ENCODE measurements around the gene CDK2AP2. TPM values are rescaled to one million over a fixed set of nuclear protein-coding genes. Genes with fewer than 3 reads are reported as not detected.
"Not testable (repeated sequence)": the region's sequence is repeated elsewhere in the genome, so short reads cannot be mapped to it uniquely, and the experiment has no call there.

CDK2AP2 gene
- total and polyA plus RNA-seq, 3 experiments from 2014 or later = 60.7 to 173 (median 68.9) TPM

GRCh38 chr11:67468456-67468758 is 39.6 kb downstream of the CDK2AP2 start:
- no peak for DNase-seq
- peaks cover 39% of the 10 kb centered on the region for H3K4me1 ChIP-seq (ENCODE audit: insufficient read depth, low read length)
- peak overlapping the region; percentile 87 to 92 (median 88) for H3K4me3 Mint-ChIP-seq

GRCh38 chr11:67468056-67468455 is 39.9 kb downstream of the CDK2AP2 start:
- Histone ChIP-seq H3K36me3 (ENCODE audit: insufficient read depth, low read length) (no peaks in the 10 kb centered on the region), H3K4me3 (ENCODE audit: low read length) (peak overlapping the region; percentile 74), H3K4me1 (ENCODE audit: insufficient read depth, low read length) (peaks cover 39% of the 10 kb centered on the region), H3K27me3 (ENCODE audit: insufficient read depth, low read length, poor library complexity, severe bottlenecking) (no peaks in the 10 kb centered on the region), H3K27ac (ENCODE audit: low read depth, low read length) (peak overlapping the region; percentile 59), H3K9me3 (ENCODE audit: low read length) (no peaks in the 10 kb centered on the region)
- Mint-ChIP-seq H3K9me3 (no peaks in the 10 kb centered on the region), H3K27me3 (no peaks in the 10 kb centered on the region), H3K4me3 (peak overlapping the region; percentile 87 to 92 (median 88)), H3K36me3 (peaks cover 0 to 11% (median 0%) of the 10 kb centered on the region in 3 donors), H3K4me1 (peaks cover 11 to 48% (median 32%) of the 10 kb centered on the region in 3 donors), H3K27ac (peak overlapping the region in 7 of 8 donors; percentile 77 to 97 (median 87))
- no peak for DNase-seq
- ChIA-PET CTCF (interaction anchor here (0.9 to 4.8 kb wide), 13 partner anchors 16 to 228 kb away, joined by 3 to 38 read pairs (median 4); partner anchors contain the start of genes GPR152, PITPNM1, PPP1CA and PTPRCAP), POLR2A (interaction anchor here (0.5 to 3.9 kb wide), 15 partner anchors 15 to 228 kb away, joined by 3 to 38 read pairs (median 6); partner anchors contain the start of genes AIP, CLCF1, PPP1CA and PTPRCAP)

More at GRCh38 chr11:67468456-67468758, 39.6 kb downstream of the CDK2AP2 start:
- Histone ChIP-seq H3K36me3 (ENCODE audit: insufficient read depth, low read length) (no peaks in the 10 kb centered on the region), H3K27ac (ENCODE audit: low read depth, low read length) (peak overlapping the region; percentile 59), H3K9me3 (ENCODE audit: low read length) (no peaks in the 10 kb centered on the region), H3K27me3 (ENCODE audit: insufficient read depth, low read length, poor library complexity, severe bottlenecking) (no peaks in the 10 kb centered on the region), H3K4me3 (ENCODE audit: low read length) (peak overlapping the region; percentile 74)
- Mint-ChIP-seq H3K27me3 (no peaks in the 10 kb centered on the region), H3K9me3 (no peaks in the 10 kb centered on the region), H3K4me1 (peaks cover 11 to 46% (median 30%) of the 10 kb centered on the region in 3 donors), H3K27ac (peak overlapping the region; percentile 64 to 94 (median 86)), H3K36me3 (peaks cover 0 to 11% (median 0%) of the 10 kb centered on the region in 3 donors)
- ChIA-PET POLR2A (interaction anchor here (0.5 to 3.9 kb wide), 17 partner anchors 15 to 229 kb away, joined by 3 to 38 read pairs (median 5); partner anchors contain the start of genes AIP, CLCF1, PPP1CA and PTPRCAP), CTCF (interaction anchor here (0.6 to 4.8 kb wide), 15 partner anchors 16 to 228 kb away, joined by 3 to 38 read pairs (median 4); partner anchors contain the start of genes GPR152, PITPNM1, PPP1CA and PTPRCAP)

- H3K9me3 ChIP-seq (ENCODE audit: low read length) = no peaks in the 10 kb centered on the region
- no peak for DNase-seq
- Mint-ChIP-seq H3K4me3 (peak overlapping the region; percentile 62 to 92 (median 88)), H3K9me3 (no peaks in the 10 kb centered on the region), H3K4me1 (peaks cover 11 to 48% (median 34%) of the 10 kb centered on the region in 3 donors), H3K27me3 (no peaks in the 10 kb centered on the region), H3K27ac (peak overlapping the region; percentile 39 to 97 (median 73)), H3K36me3 (peaks cover 0 to 11% (median 0%) of the 10 kb centered on the region in 3 donors)
- H3K4me1 ChIP-seq (ENCODE audit: insufficient read depth, low read length) = peaks cover 39% of the 10 kb centered on the region
- no peak overlapping the region for H3K4me3 ChIP-seq (ENCODE audit: low read length)
- no peaks in the 10 kb centered on the region for H3K36me3 ChIP-seq (ENCODE audit: insufficient read depth, low read length)
- H3K27me3 ChIP-seq (ENCODE audit: insufficient read depth, low read length, poor library complexity, severe bottlenecking) = no peaks in the 10 kb centered on the region
- no peak overlapping the region for H3K27ac ChIP-seq (ENCODE audit: low read depth, low read length)
- POLR2A ChIA-PET = interaction anchor here (0.6 to 3.9 kb wide), 6 partner anchors 25 to 65 kb away, joined by 3 to 38 read pairs (median 13); partner anchors contain the start of genes PPP1CA, PTPRCAP and TBC1D10C
- CTCF ChIA-PET = interaction anchor here (0.6 to 4.8 kb wide), 9 partner anchors 15 to 85 kb away, joined by 3 to 38 read pairs (median 5); partner anchors contain the start of genes GPR152, PITPNM1, PPP1CA and PTPRCAP
Observed at GRCh38 chr11:67466962-67467771, 40.8 kb downstream of the CDK2AP2 start.

GRCh38 chr11:67466367-67466766 is 41.6 kb downstream of the CDK2AP2 start:
- peak overlapping the region in 1 of 8 donors; percentile 84 for H3K27ac Mint-ChIP-seq
- POLR2A ChIA-PET = interaction anchor here (0.6 kb wide), 2 partner anchors 22 to 26 kb away, joined by 3 read pairs; no protein-coding TSS in a partner anchor

GRCh38 chr11:67465530-67465929 is 42.4 kb downstream of the CDK2AP2 start:
- H3K27ac Mint-ChIP-seq = peak overlapping the region; percentile 78 to 97 (median 92)
- peak overlapping the region; percentile 57 for H3K4me3 ChIP-seq (ENCODE audit: low read length)
- not testable (repeated sequence) for H3K27me3 Mint-ChIP-seq; DNase-seq; H3K36me3 ChIP-seq (ENCODE audit: insufficient read depth, low read length); H3K27me3 ChIP-seq (ENCODE audit: insufficient read depth, low read length, poor library complexity, severe bottlenecking); H3K9me3 Mint-ChIP-seq; H3K9me3 ChIP-seq (ENCODE audit: low read length)
- ChIA-PET CTCF (interaction anchor here (1.0 to 2.0 kb wide), 6 partner anchors 29 to 177 kb away, joined by 3 to 10 read pairs (median 5); partner anchors contain the start of genes ANKRD13D, PPP1CA and PTPRCAP), POLR2A (interaction anchor here (0.6 to 1.8 kb wide), 9 partner anchors 21 to 226 kb away, joined by 3 to 17 read pairs (median 3); partner anchors contain the start of genes PPP1CA, PTPRCAP, RAD9A and RPS6KB2)
- peak overlapping the region; percentile 82 to 95 (median 86) for H3K4me3 Mint-ChIP-seq
- H3K4me1 Mint-ChIP-seq = peaks cover 11 to 48% (median 32%) of the 10 kb centered on the region in 3 donors
- peak overlapping the region; percentile 79 for H3K27ac ChIP-seq (ENCODE audit: low read depth, low read length)
- peaks cover 0 to 11% (median 0%) of the 10 kb centered on the region in 3 donors for H3K36me3 Mint-ChIP-seq
- H3K4me1 ChIP-seq (ENCODE audit: insufficient read depth, low read length) = peaks cover 39% of the 10 kb centered on the region

More at GRCh38 chr11:67466367-67466766, 41.6 kb downstream of the CDK2AP2 start:
- no peaks in the 10 kb centered on the region for H3K9me3 Mint-ChIP-seq
- peak overlapping the region in 2 of 7 donors; percentile 27 to 46 for H3K4me3 Mint-ChIP-seq
- Histone ChIP-seq H3K27me3 (ENCODE audit: insufficient read depth, low read length, poor library complexity, severe bottlenecking) (no peaks in the 10 kb centered on the region), H3K4me3 (ENCODE audit: low read length) (no peak overlapping the region), H3K4me1 (ENCODE audit: insufficient read depth, low read length) (peaks cover 39% of the 10 kb centered on the region), H3K36me3 (ENCODE audit: insufficient read depth, low read length) (no peaks in the 10 kb centered on the region), H3K27ac (ENCODE audit: low read depth, low read length) (no peak overlapping the region), H3K9me3 (ENCODE audit: low read length) (no peaks in the 10 kb centered on the region)
- no peak for DNase-seq
- peaks cover 11 to 48% (median 34%) of the 10 kb centered on the region in 3 donors for H3K4me1 Mint-ChIP-seq
- CTCF ChIA-PET = interaction anchor here (0.6 to 4.8 kb wide), 8 partner anchors 22 to 115 kb away, joined by 3 to 38 read pairs (median 5); partner anchors contain the start of genes PPP1CA and PTPRCAP
- H3K36me3 Mint-ChIP-seq = peaks cover 0 to 11% (median 0%) of the 10 kb centered on the region in 3 donors
- no peaks in the 10 kb centered on the region for H3K27me3 Mint-ChIP-seq

GRCh38 chr11:67465189-67465510 is 42.8 kb downstream of the CDK2AP2 start:
- Mint-ChIP-seq H3K4me1 (peaks cover 11 to 48% (median 32%) of the 10 kb centered on the region in 3 donors), H3K4me3 (peak overlapping the region; percentile 82 to 95 (median 86)), H3K9me3 (no peaks in the 10 kb centered on the region), H3K27ac (peak overlapping the region; percentile 78 to 97 (median 92)), H3K36me3 (peaks cover 0 to 11% (median 0%) of the 10 kb centered on the region in 3 donors), H3K27me3 (no peaks in the 10 kb centered on the region)
- H3K4me1 ChIP-seq (ENCODE audit: insufficient read depth, low read length) = peaks cover 39% of the 10 kb centered on the region
- CTCF ChIA-PET = interaction anchor here (1.0 to 2.0 kb wide), 6 partner anchors 28 to 177 kb away, joined by 3 to 10 read pairs (median 5); partner anchors contain the start of genes ANKRD13D, PPP1CA and PTPRCAP
- peak overlapping the region; percentile 79 for H3K27ac ChIP-seq (ENCODE audit: low read depth, low read length)
- no peaks in the 10 kb centered on the region for H3K27me3 ChIP-seq (ENCODE audit: insufficient read depth, low read length, poor library complexity, severe bottlenecking)
- H3K36me3 ChIP-seq (ENCODE audit: insufficient read depth, low read length) = no peaks in the 10 kb centered on the region
- DNase-seq = no peak
- POLR2A ChIA-PET = interaction anchor here (0.6 to 1.8 kb wide), 10 partner anchors 19 to 225 kb away, joined by 3 to 17 read pairs (median 3); partner anchors contain the start of genes PPP1CA, PTPRCAP, RAD9A and RPS6KB2
- no peaks in the 10 kb centered on the region for H3K9me3 ChIP-seq (ENCODE audit: low read length)
- peak overlapping the region; percentile 57 for H3K4me3 ChIP-seq (ENCODE audit: low read length)

GRCh38 chr11:67464411-67465188 is 43.4 kb downstream of the CDK2AP2 start:
- peak overlapping the region; percentile 58 for H3K4me3 ChIP-seq (ENCODE audit: low read length)
- no peaks in the 10 kb centered on the region for H3K27me3 ChIP-seq (ENCODE audit: insufficient read depth, low read length, poor library complexity, severe bottlenecking)
- no peaks in the 10 kb centered on the region for H3K36me3 ChIP-seq (ENCODE audit: insufficient read depth, low read length)
- Mint-ChIP-seq H3K4me3 (peak overlapping the region; percentile 82 to 95 (median 86)), H3K27me3 (no peaks in the 10 kb centered on the region), H3K27ac (peak overlapping the region; percentile 78 to 97 (median 92)), H3K36me3 (peaks cover 0 to 11% (median 0%) of the 10 kb centered on the region in 3 donors), H3K4me1 (peaks cover 15 to 53% (median 36%) of the 10 kb centered on the region in 3 donors), H3K9me3 (no peaks in the 10 kb centered on the region)
- peak; percentile 90 to 96 (median 90) for DNase-seq
- ChIA-PET POLR2A (interaction anchor here (0.6 to 1.8 kb wide), 10 partner anchors 20 to 225 kb away, joined by 3 to 17 read pairs (median 3); partner anchors contain the start of genes PPP1CA, PTPRCAP, RAD9A and RPS6KB2), CTCF (interaction anchor here (1.4 to 2.0 kb wide), 5 partner anchors 28 to 176 kb away, joined by 3 to 10 read pairs (median 5); partner anchors contain the start of genes ANKRD13D, PPP1CA and PTPRCAP)
- H3K9me3 ChIP-seq (ENCODE audit: low read length) = no peaks in the 10 kb centered on the region
- H3K4me1 ChIP-seq (ENCODE audit: insufficient read depth, low read length) = peaks cover 39% of the 10 kb centered on the region
- H3K27ac ChIP-seq (ENCODE audit: low read depth, low read length) = peak overlapping the region; percentile 79

Data from CD8-positive, alpha-beta memory T cell (primary cell).